B cell (primary cell): ENCODE measurements around the gene EGLN2. TPM values are rescaled to one million over a fixed set of nuclear protein-coding genes. Genes with fewer than 3 reads are reported as not detected.

Experiments used
- ATAC-seq: fragments of 200-7000 bp; cut with Tn5 transposase; one replicate; pipeline ENCODE4 v1.10.0; 2021; ENCODE audit warnings: low read depth, mild to moderate bottlenecking, moderate number of reproducible peaks, moderate library complexity
- CTCF ChIA-PET: fragments of 350-600 bp; sonication (Branson Sonifier 250); formaldehyde crosslinking; loops from one replicate; lab custom pipeline; 2021; ENCODE audit warnings: antibody characterized with exemption, inconsistent platforms; lab: Charles Lee
- POLR2A ChIA-PET: fragments of 350-600 bp; sonication (Branson Sonifier 250); formaldehyde crosslinking; loops from one replicate; lab custom pipeline; 2021; ENCODE audit warnings: antibody characterized with exemption; lab: Charles Lee
- DNase-seq: peaks from one replicate; pipeline ENCODE4 v3.0.0; 2013
- H2AFZ ChIP-seq: 2 replicates; pipeline ENCODE4 v1.6.1; 2012; ENCODE audit warnings: mild to moderate bottlenecking, low read depth, low read length; ENCODE audit not compliant: insufficient read depth, poor library complexity, severe bottlenecking
- H3K27ac ChIP-seq, 2 donors: 1 replicate in 1 of 2; 2 replicates in 1 of 2; pipeline ENCODE4 v1.5.1; 2012 to 2013; ENCODE audit warnings: low read length in 2 of 2, mild to moderate bottlenecking in 2 of 2, moderate library complexity in 1 of 2
- H3K27me3 ChIP-seq, 4 experiments: fragments of 200-600 bp in 1 of 4; sonication (generic) in 1 of 4; replicated peaks in 1 of 4; 1 replicate in 2 of 4; 2 replicates in 2 of 4; pipeline versions ENCODE4 v1.6.1 to v1.7.0; 2013 to 2016; ENCODE audit warnings: low read length in 3 of 4, mild to moderate bottlenecking in 2 of 4, mixed read lengths in 1 of 4, moderate library complexity in 1 of 4; ENCODE audit not compliant: insufficient read depth in 4 of 4, control insufficient read depth in 3 of 4; ENCODE audit errors: control extremely low read depth in 1 of 4
- H3K36me3 ChIP-seq, 2 experiments: replicated peaks in 1 of 2; 1 replicate in 1 of 2; 2 replicates in 1 of 2; pipeline versions ENCODE4 v1.6.1 to v1.7.1; 2013; ENCODE audit warnings: low read length in 1 of 2; ENCODE audit not compliant: insufficient read depth in 2 of 2, control insufficient read depth in 1 of 2; ENCODE audit errors: control extremely low read depth in 1 of 2, extremely low read depth in 1 of 2
- H3K4me1 ChIP-seq, 2 donors: fragments of 200-600 bp in 1 of 2; sonication (generic) in 1 of 2; 1 replicate in 1 of 2; 2 replicates in 1 of 2; pipeline versions ENCODE4 v1.5.1 to v1.6.1; 2013 to 2017; ENCODE audit warnings: low read length in 2 of 2; ENCODE audit not compliant: control insufficient read depth in 2 of 2, insufficient read depth in 2 of 2
- H3K4me2 ChIP-seq: replicated peaks from 2 replicates; pipeline ENCODE3; 2012; ENCODE audit warnings: mild to moderate bottlenecking, low read depth, low read length; ENCODE audit not compliant: poor library complexity, severe bottlenecking
- H3K4me3 ChIP-seq, 5 experiments: fragments of 200-600 bp in 1 of 5; sonication (generic) in 1 of 5; 1 replicate in 3 of 5; 2 replicates in 2 of 5; pipeline versions ENCODE4 v1.5.1 to v1.7.0; 2011 to 2016; ENCODE audit warnings: low read length in 4 of 5, mild to moderate bottlenecking in 4 of 5, low read depth in 2 of 5, control low read depth in 1 of 5, moderate library complexity in 1 of 5; ENCODE audit not compliant: insufficient read depth in 1 of 5; ENCODE audit errors: control extremely low read depth in 1 of 5, extremely low read depth in 1 of 5
- H3K79me2 ChIP-seq: fragments of 200-600 bp; sonication (generic); one replicate; pipeline ENCODE4 v1.6.0; 2016; ENCODE audit warnings: low read length; ENCODE audit not compliant: control insufficient read depth, insufficient read depth
- H3K9ac ChIP-seq: fragments of 200-600 bp; sonication (generic); 2 replicates; pipeline ENCODE4 v1.6.1; 2017; ENCODE audit warnings: mild to moderate bottlenecking, low read length, moderate library complexity
- H3K9me3 ChIP-seq, 3 donors: one replicate each; pipeline versions ENCODE4 v1.6.1 to v1.7.1; 2013; ENCODE audit warnings: low read length in 2 of 3; ENCODE audit not compliant: control insufficient read depth in 2 of 3, insufficient read depth in 1 of 3; ENCODE audit errors: control extremely low read depth in 1 of 3
- H4K20me1 ChIP-seq: 2 replicates; pipeline ENCODE4 v1.6.0; 2012; ENCODE audit warnings: mild to moderate bottlenecking, low read length; ENCODE audit not compliant: insufficient read depth, control insufficient read depth, poor library complexity, severe bottlenecking
- H3K27ac Mint-ChIP-seq: one replicate; pipeline ENCODE4 v1.8.0; 2021; ENCODE audit warnings: mixed read lengths
- H3K27me3 Mint-ChIP-seq: one replicate; pipeline ENCODE4 v1.8.0; 2021; ENCODE audit warnings: mixed read lengths
- H3K4me1 Mint-ChIP-seq: one replicate; pipeline ENCODE4 v1.8.0; 2021; ENCODE audit warnings: mixed read lengths
- H3K4me3 Mint-ChIP-seq: one replicate; pipeline ENCODE4 v1.8.0; 2021; ENCODE audit warnings: mixed read lengths
- H3K9me3 Mint-ChIP-seq: one replicate; pipeline ENCODE4 v1.8.0; 2022; ENCODE audit warnings: mixed read lengths; ENCODE audit not compliant: insufficient read depth
- CTCF ChIP-seq: fragments of 200-600 bp; IDR thresholded peaks from one replicate; pipeline ENCODE4 v1.8.0; 2022; ENCODE audit warnings: antibody characterized with exemption, mild to moderate bottlenecking
- EZH2 ChIP-seq: IDR thresholded peaks from 2 replicates; pipeline ENCODE4 v1.6.1; 2012; ENCODE audit warnings: borderline replicate concordance, low read depth, mild to moderate bottlenecking, moderate library complexity, low read length; ENCODE audit not compliant: insufficient read depth, poor library complexity, severe bottlenecking
- WGBS: methylation state at CpG from one replicate; pipeline ENCODE4 v1.1.5; 2013; ENCODE audit warnings: missing lambda C conversion rate; ENCODE audit not compliant: insufficient coverage; 5-methylcytosine and 5-hydroxymethylcytosine counted together
- intact Hi-C: fragments of 100-400 bp; cut with micrococcal nuclease; formaldehyde crosslinking; loops from one replicate; pipeline ENCODE4 v1.10.0; 2022
- polyA plus RNA-seq: library from polyadenylated mRNA; depleted of rRNA; stranded (reverse); fragments of >200 nt; gene quantifications from 2 replicates; pipeline ENCODE4 v1.2.3, GENCODE V29; 2012
- total RNA-seq, 2 donors: library from RNA; stranded (reverse); fragments of 120-200 nt in 1 of 2; gene quantifications; 1 replicate in 1 of 2; 2 replicates in 1 of 2; pipeline versions ENCODE4 v1.2.3 to v1.2.4, GENCODE V29; 2013 to 2022

The EGLN2 gene
- total and polyA plus RNA-seq, 2 donors (not counting 1 experiment from before 2014, with no cell fraction given), result 130 to 178 TPM

- 72% methylated on average over 5 of the region's 6 CpGs for WGBS
- TF ChIP-seq CTCF (no peak), EZH2 (no peak)
- H3K27me3 ChIP-seq, result no peaks in the 10 kb centered on the region
- peaks cover 0 to 82% of the 10 kb centered on the region in 2 experiments for H3K36me3 ChIP-seq
- H3K79me2 ChIP-seq, result peaks cover 98% of the 10 kb centered on the region
- DNase-seq (peak; percentile 92), ATAC-seq (peak; percentile 66)
- H3K27ac ChIP-seq, result peak overlapping the region; percentile 74 to 86
- intact Hi-C loops, result no loop called here
- peak overlapping the region in 4 of 5 experiments; percentile 14 to 41 (median 25) for H3K4me3 ChIP-seq
- H3K9ac ChIP-seq, result peak overlapping the region; percentile 41
- peaks cover 91% of the 10 kb centered on the region for H4K20me1 ChIP-seq
- peaks cover 75 to 77% of the 10 kb centered on the region in 2 donors for H3K4me1 ChIP-seq
- peak overlapping the region; percentile 93 for H3K4me2 ChIP-seq
- H3K9me3 ChIP-seq, result no peaks in the 10 kb centered on the region
- no peak overlapping the region for H2AFZ ChIP-seq
- ChIA-PET POLR2A (interaction anchor here (0.5 to 2.0 kb wide), 3 partner anchors 27 to 739 kb away, joined by 3 to 11 read pairs (median 3); partner anchors contain the start of gene RAB4B), CTCF (interaction anchor here (0.5 to 4.8 kb wide), 5 partner anchors 16 to 1209 kb away, joined by 3 to 39 read pairs (median 3); partner anchors contain the start of gene RAB4B)
- Mint-ChIP-seq H3K4me1 (peaks cover 81% of the 10 kb centered on the region), H3K9me3 (no peaks in the 10 kb centered on the region), H3K4me3 (peak overlapping the region; percentile 74), H3K27me3 (no peaks in the 10 kb centered on the region), H3K27ac (peak overlapping the region; percentile 95)
Observed at GRCh38 chr19:40803857-40804782, 5.1 kb downstream of the EGLN2 start.
